Thyroid gland (tissue), 4 donors: ENCODE data around the gene PLIN3.

Experiments used
- CTCF ChIP-seq, 6 experiments: fragments of 200-600 bp in 3 of 6; fragments of 450-650 bp in 3 of 6; sonication (generic) in 3 of 6; IDR thresholded peaks; one replicate each; pipeline ENCODE4 v1.5.1; 2016 to 2019; ENCODE audit warnings: antibody characterized with exemption in 6 of 6, mild to moderate bottlenecking in 2 of 6, inconsistent platforms in 1 of 6, moderate library complexity in 1 of 6
- POLR2A ChIP-seq, 2 donors: fragments of 450-650 bp; IDR thresholded peaks; one replicate each; pipeline ENCODE4 v1.6.1; 2017; ENCODE audit warnings: antibody characterized with exemption in 2 of 2, mild to moderate bottlenecking in 2 of 2, moderate library complexity in 1 of 2

- TF ChIP-seq POLR2A (IDR thresholded peaks at IDR 0.05): no peak
- no peak for TF ChIP-seq CTCF (IDR thresholded peaks at IDR 0.05)
These were observed 11.1 kb upstream of the PLIN3 start for GRCh38 chr19:4878491-4878968.
